GM19438 (cell line): Measurements from ENCODE around the gene PRDX5.

Experiments
- ATAC-seq: cut with Tn5 transposase; IDR thresholded peaks from one replicate; pipeline ENCODE4 v1.9.1; 2021; ENCODE audit warnings: low read depth; ENCODE audit not compliant: unreplicated experiment

The PRDX5 gene

GRCh38 chr11:64342869-64343745 lies 25.2 kb downstream of the PRDX5 start:
- ATAC-seq = no peak

GRCh38 chr11:64343767-64344559 lies 26.0 kb downstream of the PRDX5 start:
- ATAC-seq = no peak

DNA sequence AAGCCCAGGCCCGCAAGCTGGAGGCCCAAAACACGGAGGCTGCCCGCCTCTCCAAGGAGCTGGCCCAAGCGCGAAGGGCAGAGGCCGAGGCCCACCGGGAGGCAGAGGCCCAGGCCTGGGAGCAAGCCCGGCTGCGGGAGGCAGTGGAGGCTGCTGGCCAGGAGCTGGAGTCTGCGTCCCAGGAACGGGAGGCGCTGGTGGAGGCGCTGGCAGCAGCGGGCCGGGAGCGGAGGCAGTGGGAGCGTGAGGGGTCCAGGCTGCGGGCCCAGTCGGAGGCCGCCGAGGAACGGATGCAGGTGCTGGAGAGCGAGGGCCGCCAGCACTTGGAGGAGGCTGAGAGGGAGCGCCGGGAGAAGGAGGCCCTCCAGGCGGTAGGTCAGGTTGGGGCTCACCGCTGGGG lies 26.9 kb downstream of the PRDX5 start:
- ATAC-seq = no peak

DNA sequence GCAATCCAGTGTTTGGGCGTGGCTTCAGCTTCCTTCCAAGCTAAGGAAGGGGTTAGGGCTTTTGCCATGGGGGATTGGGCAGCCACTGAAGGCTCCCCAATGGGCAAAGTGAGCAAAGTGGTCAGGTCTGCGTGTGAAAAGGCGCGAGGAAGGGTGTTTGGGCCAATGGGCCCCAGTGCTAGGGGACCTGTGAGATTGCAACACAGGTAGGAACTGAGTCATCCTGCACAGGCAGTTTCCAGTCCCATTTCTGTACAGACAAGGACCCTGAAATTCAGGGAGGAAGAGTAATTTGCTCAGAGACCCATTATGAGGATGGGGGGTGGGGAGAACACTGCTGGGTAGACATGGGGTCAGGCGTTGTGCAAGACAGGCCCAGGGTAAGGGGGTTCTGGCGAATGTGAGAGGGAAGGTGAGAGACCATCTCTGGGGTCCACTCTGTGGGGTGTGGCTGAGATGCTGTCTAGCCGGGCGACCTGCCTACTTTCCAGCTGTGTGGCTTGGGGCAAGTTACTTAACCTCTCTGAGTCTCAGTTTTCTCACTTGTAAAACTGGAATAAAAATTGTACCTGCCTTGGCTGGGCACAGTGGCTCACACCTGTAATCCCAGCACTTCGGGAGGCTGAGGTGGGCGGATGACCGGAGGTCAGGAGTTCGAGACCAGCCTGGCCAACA lies 29.4 kb downstream of the PRDX5 start:
- no peak for ATAC-seq

- ATAC-seq = no peak
Observed at GRCh38 chr11:64348383-64349024, 30.6 kb downstream of the PRDX5 start.

DNA sequence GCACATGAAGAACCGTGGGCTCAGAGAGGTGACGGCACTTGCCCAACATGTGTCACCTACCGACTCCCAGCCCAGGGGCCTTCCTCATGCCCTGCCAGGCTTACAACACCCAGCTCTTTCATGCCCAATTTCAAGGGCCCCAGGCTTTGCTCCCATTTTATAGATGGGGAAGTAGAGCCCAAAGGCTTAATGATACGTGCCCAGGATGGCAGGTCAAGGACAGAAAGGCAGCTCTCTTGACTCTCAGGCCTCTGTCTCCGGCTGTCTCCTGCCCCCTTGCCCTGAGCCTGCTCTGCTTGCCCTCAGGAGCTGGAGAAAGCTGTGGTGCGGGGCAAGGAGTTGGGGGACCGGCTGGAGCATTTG lies 31.1 kb downstream of the PRDX5 start:
- ATAC-seq = no peak

DNA sequence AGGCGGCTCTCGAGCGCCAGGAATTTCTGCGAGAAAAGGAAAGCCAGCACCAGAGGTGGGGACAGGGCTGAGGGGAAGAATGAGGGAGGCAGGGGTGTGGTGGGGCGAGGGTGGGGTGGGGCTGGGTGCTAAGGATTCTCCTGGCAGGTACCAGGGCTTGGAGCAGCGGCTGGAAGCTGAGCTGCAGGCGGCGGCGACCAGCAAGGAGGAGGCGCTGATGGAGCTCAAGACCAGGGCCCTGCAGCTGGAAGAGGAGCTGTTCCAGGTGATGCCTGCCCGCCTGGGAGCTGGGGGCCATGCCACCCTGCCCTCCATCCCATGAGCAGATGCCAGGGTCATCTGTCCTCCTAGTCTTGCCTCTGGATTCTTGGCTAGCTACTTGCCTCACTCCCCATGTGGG lies 31.5 kb downstream of the PRDX5 start:
- no peak for ATAC-seq

DNA sequence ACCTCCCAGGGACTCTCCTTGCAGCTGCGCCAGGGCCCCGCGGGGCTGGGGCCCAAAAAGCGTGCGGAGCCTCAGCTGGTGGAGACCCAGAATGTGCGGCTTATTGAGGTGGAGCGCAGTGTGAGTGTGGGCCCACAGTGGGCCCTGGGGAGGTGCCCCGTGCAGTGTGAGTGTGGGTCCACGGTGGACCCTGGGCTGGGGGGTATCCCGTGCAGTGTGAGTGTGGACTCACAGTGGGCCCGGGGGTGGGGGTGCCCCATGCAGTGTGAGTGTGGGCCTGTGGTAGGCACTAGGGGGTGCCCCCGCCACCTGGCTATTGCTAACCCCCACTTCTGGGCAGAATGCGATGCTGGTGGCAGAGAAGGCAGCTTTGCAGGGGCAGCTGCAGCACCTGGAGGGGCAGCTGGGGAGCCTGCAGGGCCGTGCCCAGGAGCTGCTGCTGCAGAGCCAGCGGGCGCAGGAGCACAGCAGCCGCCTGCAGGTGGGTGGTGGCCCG lies 33.3 kb downstream of the PRDX5 start:
- ATAC-seq = no peak

DNA sequence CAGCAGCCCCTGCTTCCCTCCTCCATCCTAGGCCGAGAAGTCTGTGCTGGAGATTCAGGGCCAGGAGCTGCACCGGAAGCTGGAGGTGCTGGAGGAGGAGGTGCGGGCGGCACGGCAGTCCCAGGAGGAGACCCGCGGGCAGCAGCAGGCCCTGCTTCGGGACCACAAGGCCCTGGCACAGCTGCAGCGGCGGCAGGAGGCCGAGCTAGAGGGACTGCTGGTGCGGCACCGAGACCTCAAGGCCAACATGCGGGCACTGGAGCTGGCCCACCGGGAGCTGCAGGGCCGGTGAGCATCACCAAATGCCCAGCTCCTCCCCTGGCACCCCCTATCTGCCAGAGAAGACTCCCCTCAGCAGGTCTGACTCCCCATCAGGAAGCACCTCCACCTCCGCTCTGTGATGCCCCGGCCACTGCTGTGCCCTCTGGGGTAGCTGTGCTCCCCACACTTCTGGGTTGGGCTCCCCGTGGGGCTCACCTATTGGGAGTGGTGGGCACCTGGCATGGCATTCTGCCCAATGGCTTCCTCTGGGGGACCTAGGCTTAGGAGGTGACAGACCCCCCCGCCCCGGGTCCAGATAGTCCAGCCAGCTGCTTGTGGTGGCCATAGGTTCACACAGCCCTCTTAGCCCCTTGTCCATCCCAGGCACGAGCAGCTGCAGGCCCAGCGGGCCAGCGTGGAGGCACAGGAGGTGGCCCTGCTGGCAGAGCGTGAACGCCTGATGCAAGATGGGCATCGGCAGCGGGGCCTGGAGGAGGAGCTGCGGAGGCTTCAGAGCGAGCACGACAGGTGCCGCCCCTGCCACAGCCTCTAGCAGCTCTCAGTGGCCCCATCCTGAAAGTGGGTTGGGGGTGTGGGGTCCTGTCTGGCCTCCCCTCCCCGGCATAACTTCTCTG lies 34.4 kb downstream of the PRDX5 start:
- no peak for ATAC-seq

- ATAC-seq = no peak
Observed at GRCh38 chr11:64352995-64353714, 35.2 kb downstream of the PRDX5 start.

DNA sequence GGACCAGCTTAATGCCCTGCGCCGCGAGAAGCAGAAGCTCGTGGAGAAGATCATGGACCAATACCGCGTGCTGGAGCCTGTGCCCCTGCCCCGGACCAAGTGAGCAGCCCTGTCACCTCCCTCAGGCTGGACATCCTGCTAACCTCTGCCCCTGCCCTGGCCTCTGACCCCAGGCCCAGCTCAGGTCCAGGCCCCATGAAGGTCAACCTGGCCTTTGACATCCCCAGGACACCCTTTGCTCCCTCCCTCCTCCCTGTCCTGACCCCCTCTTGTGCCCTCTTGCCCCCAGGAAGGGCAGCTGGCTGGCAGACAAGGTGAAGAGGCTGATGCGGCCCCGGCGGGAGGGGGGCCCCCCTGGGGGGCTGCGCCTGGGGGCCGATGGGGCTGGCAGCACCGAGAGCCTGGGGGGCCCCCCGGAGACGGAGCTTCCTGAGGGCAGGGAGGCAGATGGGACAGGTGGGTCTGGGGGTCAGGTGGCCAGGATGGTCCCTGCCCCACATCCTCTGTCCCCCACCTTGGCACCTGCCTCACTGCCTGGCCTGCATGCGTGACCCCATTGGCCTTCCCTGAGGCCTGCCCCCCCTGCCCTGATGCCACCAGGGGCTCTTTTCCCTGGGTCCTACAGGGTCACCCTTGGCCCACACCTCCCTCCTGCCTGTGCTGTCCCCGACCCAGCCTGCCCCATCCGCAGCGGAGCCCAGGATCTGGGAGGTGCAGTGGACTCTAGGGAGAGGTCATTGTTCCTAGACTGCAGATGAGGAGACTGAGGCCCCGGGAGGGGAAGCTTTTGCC lies 36.0 kb downstream of the PRDX5 start:
- no peak for ATAC-seq

GRCh38 chr11:64355078-64355940 lies 37.4 kb downstream of the PRDX5 start:
- no peak for ATAC-seq

DNA sequence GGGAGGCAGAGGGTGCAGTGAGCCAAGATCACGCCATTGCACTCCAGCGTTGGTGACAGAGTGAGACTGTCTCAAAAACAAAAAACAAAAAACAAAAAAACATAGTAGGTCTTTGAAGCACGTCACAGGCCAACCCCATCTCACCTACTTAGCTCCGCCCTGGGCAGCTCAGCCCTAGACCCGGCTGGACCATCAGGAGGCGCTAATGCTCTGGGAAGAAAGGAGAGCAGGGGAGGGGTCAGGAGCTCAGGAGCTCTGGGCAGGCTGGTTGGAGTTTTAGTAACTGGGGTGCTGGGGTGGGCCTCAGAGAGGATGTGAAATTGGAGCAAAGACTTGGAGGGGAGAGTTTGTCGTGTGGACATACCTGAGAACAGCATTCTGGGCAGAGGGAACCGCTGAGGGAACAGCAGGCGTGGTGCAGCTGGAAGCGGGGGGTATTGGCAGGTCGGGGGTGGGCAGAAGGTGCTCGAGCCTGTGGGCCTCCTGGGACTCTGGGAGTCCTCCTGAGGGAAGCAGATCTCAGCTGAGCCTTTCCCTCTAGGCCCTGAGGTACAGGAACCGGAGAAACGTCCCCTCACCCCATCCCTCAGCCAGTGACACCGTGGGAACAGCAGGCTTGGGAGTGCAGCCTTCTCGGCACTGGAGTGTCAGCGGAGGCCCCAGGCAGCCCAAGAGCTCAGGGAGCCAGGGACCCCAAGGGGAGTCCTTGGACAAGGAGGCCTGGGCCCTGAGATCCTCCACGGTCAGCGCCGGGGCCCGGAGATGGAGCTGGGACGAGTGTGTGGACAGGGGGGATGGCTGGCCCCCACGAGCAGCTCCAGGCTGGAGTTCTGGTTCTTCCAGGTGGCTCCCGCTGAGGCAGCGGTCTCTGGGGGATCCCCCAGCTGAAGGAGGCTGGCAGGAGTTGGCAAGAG lies 38.8 kb downstream of the PRDX5 start:
- ATAC-seq = no peak

DNA sequence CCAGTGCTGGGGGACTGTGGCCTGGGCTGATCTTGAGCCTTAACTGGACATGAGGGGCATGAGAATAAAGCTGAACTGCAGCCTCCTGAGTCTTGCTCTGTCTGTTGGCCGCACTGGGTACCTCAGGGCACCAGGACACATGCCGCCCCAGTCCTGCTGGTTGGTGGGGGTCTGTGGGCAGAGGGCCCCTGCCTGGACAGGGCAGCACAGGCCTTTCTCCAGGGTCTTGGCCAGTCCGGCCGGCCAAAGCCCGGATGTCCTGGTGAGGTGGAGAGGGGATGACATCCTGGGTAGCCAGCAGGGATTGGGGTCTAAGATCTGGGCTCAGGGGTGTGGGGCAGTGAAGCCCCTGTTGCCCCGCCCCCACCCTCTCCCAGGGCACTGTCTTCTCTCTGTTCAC lies 39.5 kb downstream of the PRDX5 start:
- ATAC-seq = no peak

GRCh38 chr11:64357904-64358535 lies 40.1 kb downstream of the PRDX5 start:
- no peak for ATAC-seq

DNA sequence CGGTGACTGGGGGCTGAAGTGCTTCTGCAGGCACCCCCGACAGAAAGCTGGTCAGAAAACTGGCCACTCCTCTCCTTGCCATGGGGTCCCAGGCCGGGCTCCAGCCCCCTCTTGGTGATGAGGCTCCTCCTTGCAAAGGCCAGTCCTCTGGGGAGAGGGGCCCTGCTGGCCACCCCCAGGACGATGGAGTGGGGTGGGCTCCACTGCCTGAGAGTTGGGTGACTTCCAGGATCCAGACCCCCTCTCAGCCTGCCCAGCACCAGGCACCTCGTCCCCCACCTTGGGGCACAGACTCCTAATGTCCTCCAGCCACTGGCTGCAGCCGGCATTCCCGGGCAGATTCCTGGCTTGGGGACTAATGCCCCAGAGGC lies 40.6 kb downstream of the PRDX5 start:
- no peak for ATAC-seq
